ENCODE data around the gene MED31.
"Not testable (repeated sequence)": the region's sequence is repeated elsewhere in the genome, so short reads cannot be mapped to it uniquely, and the experiment has no call there.

The MED31 gene
- total RNA-seq: 13.9 to 18.6 reads per million in 2 donors

GRCh38 chr17:6651354-6651918, at the start of gene MED31, which contains the start of gene C17orf100:
TSS of gene MED31 (minus strand) at chr17:6651605. CDS start at chr17:6651528, 77 bp downstream.
TSS of gene C17orf100 (plus strand) at chr17:6651762. CDS start at chr17:6651914, 152 bp downstream.
- peak; percentile 91 for DNase-seq

GRCh38 chr17:6700948-6701307, 49.5 kb upstream of the MED31 start:
- no peak for DNase-seq

GRCh38 chr17:6699997-6700947, 48.9 kb upstream of the MED31 start:
- no peak for DNase-seq

- no peak for DNase-seq
Observed at GRCh38 chr17:6698004-6698403, 46.6 kb upstream of the MED31 start.

GRCh38 chr17:6696906-6697305, 45.5 kb upstream of the MED31 start:
- no peak for DNase-seq

- no peak for DNase-seq
Observed at GRCh38 chr17:6695565-6695964, 44.2 kb upstream of the MED31 start.

- no peak for DNase-seq
Observed at GRCh38 chr17:6695051-6695450, 43.6 kb upstream of the MED31 start.

GRCh38 chr17:6691958-6692357, 40.6 kb upstream of the MED31 start:
- DNase-seq: not testable (repeated sequence)

GRCh38 chr17:6691546-6691945, 40.1 kb upstream of the MED31 start:
- DNase-seq: no peak

GRCh38 chr17:6690641-6691040, 39.2 kb upstream of the MED31 start:
- no peak for DNase-seq

- no peak for DNase-seq
Observed at GRCh38 chr17:6688944-6689343, 37.5 kb upstream of the MED31 start.

GRCh38 chr17:6686026-6686425, 34.6 kb upstream of the MED31 start:
- no peak for DNase-seq

- no peak for DNase-seq
Observed at GRCh38 chr17:6684881-6685767, 33.7 kb upstream of the MED31 start.

GRCh38 chr17:6684460-6684783, 33.0 kb upstream of the MED31 start:
- no peak for DNase-seq

- DNase-seq: no peak
Observed at GRCh38 chr17:6683730-6684459, 32.5 kb upstream of the MED31 start.

- no peak for DNase-seq
Observed at GRCh38 chr17:6683081-6683684, 31.8 kb upstream of the MED31 start.

GRCh38 chr17:6682339-6682738, 30.9 kb upstream of the MED31 start:
- DNase-seq: no peak

- no peak for DNase-seq
Observed at GRCh38 chr17:6681671-6682070, 30.3 kb upstream of the MED31 start.

GRCh38 chr17:6681176-6681575, 29.8 kb upstream of the MED31 start:
- no peak for DNase-seq

GRCh38 chr17:6679241-6679640, 27.8 kb upstream of the MED31 start:
- no peak for DNase-seq

GRCh38 chr17:6677946-6678345, 26.5 kb upstream of the MED31 start:
- DNase-seq: no peak
